Renal pelvis (tissue), 4 donors: ENCODE measurements around the gene NCOA3. TPM values are rescaled to one million over a fixed set of nuclear protein-coding genes. Genes with fewer than 3 reads are reported as not detected.

Experiments used
- DNase-seq: peaks from one replicate; pipeline ENCODE4 v3.0.0-alpha.2; 2013
- polyA plus RNA-seq, 3 donors: library from polyadenylated mRNA; unstranded; fragments of 120-200 nt; gene quantifications; one replicate each; pipeline ENCODE4 v1.2.1, GENCODE V29; 2013; ENCODE audit not compliant: insufficient read length in 3 of 3

NCOA3 gene
- polyA plus RNA-seq, 3 donors: 31.5 to 40.1 (median 36.1) TPM

GRCh38 chr20:47677635-47678453 lies 176.2 kb downstream of the NCOA3 start:
- peak; percentile 45 for DNase-seq

- no peak for DNase-seq
These were observed 176.8 kb downstream of the NCOA3 start for GRCh38 chr20:47678536-47678935.

- no peak for DNase-seq
These were observed 177.8 kb downstream of the NCOA3 start for GRCh38 chr20:47679462-47679861.

- DNase-seq: no peak
These were observed 179.3 kb downstream of the NCOA3 start for GRCh38 chr20:47680804-47681529.

GRCh38 chr20:47682028-47682783 lies 180.5 kb downstream of the NCOA3 start:
- DNase-seq: peak; percentile 51

- no peak for DNase-seq
These were observed 181.2 kb downstream of the NCOA3 start for GRCh38 chr20:47682916-47683315.

- DNase-seq: no peak
These were observed 182.8 kb downstream of the NCOA3 start for GRCh38 chr20:47684306-47685080.

GRCh38 chr20:47686545-47686944 lies 184.9 kb downstream of the NCOA3 start:
- DNase-seq: peak; percentile 58

GRCh38 chr20:47687095-47687987 lies 185.7 kb downstream of the NCOA3 start:
- DNase-seq: no peak

- DNase-seq: no peak
These were observed 187.0 kb downstream of the NCOA3 start for GRCh38 chr20:47688385-47689381.

GRCh38 chr20:47689731-47690130 lies 188.0 kb downstream of the NCOA3 start:
- DNase-seq: no peak

GRCh38 chr20:47691625-47692024 lies 189.9 kb downstream of the NCOA3 start:
- DNase-seq: no peak

GRCh38 chr20:47694021-47694818 lies 192.5 kb downstream of the NCOA3 start:
- no peak for DNase-seq

- DNase-seq: no peak
These were observed 195.2 kb downstream of the NCOA3 start for GRCh38 chr20:47696856-47697255.

- no peak for DNase-seq
These were observed 196.5 kb downstream of the NCOA3 start for GRCh38 chr20:47698142-47698541.

- DNase-seq: no peak
These were observed 198.1 kb downstream of the NCOA3 start for GRCh38 chr20:47699818-47700217.

GRCh38 chr20:47700327-47700726 lies 198.6 kb downstream of the NCOA3 start:
- no peak for DNase-seq

- DNase-seq: no peak
These were observed 199.9 kb downstream of the NCOA3 start for GRCh38 chr20:47701612-47702011.
